ENCODE measurements around the gene ZNF747.

- TF ChIP-seq POLR2A (IDR thresholded peaks at IDR 0.05; ENCODE audit: low read depth, low read length) (no peak), CTCF (IDR thresholded peaks at IDR 0.05; ENCODE audit: extremely low read depth in 1 of 2, insufficient read depth in 1 of 2, low read depth in 1 of 2, low read length in 2 of 2) (no peak), EZH2 (IDR thresholded peaks at IDR 0.05; ENCODE audit: borderline replicate concordance, low read depth, low read length, severe bottlenecking) (no peak), FOS (IDR thresholded peaks at IDR 0.05; ENCODE audit: borderline replicate concordance, insufficient read depth, low read length) (no peak)
Observed at GRCh38 chr16:30484887-30485286, 49.8 kb downstream of the ZNF747 start.
